GDM1 (cell line): Measurements from ENCODE around the gene GRAPL.
"Not testable (repeated sequence)": the region's sequence is repeated elsewhere in the genome, so short reads cannot be mapped to it uniquely, and the experiment has no call there.

Source experiments
- DNase-seq: peaks from one replicate; lab custom pipeline; 2025; lab: John Stamatoyannopoulos, UW

GRAPL gene

DNA sequence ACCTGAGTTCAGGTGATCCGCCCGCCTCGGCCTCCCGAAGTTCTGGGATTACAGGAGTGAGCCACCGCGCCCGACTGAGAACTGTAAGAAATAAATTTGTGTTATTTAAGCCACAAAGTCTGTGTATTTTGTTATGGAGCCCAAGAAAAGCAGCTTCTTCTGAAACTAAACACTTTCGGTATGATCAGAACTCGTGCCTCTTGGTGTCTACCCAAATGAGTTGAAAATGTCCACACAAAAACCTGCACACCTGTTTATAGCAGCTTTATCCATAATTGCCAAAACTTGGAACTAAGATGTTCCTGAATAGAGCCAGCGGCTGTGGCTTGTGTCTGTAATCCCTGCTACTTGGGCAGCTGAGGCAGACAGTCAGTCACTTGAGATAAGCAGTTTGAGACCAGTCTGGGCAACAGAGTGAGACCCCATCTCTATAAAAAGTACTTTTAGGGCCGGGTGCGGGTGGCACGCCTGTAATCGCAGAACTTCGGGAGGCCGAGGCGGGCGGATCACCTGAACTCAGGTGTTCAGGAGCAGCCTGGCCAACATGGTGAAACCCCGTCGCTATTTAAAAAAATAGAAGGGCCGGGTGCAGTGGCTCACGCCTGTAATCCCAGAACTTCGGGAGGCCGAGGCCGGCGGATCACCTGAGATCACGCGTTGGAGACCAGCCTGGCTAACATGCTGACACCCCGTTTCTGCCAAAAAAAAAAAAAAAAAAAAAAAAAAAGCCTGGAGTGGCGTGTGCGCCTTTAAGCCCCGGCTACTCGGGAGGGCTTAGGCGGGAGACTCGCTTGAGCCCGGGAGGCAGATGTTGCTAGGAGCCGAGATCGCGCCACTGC lies 61.7 kb downstream of the GRAPL start:
- DNase-seq = not testable (repeated sequence)

DNA sequence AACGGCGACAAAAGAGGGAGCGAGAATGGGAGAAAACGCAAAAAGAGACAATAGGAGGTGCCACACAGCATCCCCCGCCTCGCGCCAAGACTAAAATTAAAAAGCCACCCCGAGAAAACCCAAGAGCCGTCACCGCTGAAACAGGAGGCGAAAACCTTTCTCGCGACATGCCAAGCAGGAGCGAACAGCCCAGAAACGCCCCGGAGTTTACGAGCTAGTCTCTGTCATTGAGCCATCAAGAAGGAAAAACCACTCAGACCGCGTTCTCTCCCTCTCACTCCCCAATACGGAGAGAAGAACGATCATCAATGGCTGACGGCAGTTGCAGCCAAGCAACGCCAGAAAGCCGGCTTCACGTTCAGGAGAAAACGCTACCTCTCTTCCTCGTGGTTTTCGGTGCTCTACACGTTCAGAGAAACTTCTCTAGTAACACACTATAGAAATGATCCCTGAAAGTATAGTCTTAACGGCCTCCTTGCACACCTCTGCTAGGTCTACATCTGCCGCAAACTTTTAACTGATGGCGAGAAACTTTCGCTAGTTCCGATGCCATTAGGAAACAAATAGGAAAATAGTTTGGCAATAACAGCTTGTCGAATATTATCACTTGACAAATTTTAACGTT lies 62.5 kb downstream of the GRAPL start:
- not testable (repeated sequence) for DNase-seq

DNA sequence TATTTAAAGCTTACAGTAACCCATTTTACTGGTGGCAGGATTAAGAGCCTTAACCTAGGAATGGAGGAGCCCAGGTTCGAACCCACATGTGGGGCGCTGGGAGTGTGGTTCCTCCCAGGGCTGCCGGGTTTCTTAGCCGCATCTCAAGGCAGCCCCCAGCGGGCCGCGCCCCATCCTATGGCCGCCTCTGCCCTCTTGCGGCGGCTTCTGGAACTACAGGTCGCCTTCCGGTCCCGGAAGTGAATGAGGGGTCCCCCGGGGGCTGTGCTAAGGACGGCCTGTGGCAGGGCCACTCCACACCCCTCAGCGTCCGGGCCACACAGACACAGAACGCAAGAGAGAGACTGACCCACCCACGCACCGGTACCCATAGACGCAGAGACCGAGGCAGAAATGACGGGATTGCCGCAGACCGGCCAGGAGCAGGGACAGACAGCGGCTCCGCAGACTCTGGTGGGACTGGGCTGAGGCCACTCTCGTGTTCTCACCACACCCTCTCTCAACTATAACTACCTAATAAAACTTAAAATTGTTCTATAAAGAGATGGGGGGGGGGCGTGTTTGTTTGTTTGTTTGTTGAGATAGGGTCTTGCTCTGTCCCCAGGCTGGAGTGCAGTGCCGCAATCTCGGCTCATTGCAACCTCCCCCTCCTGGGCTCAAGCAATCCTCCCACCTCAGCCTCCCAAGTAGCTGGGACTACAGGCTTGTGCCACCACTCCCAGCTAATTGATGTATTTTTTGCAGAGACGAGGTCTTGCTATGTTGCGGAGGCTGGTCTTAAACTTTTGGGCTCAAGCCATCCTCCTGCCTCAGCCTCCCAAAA lies 69.2 kb downstream of the GRAPL start:
- DNase-seq = not testable (repeated sequence)

DNA sequence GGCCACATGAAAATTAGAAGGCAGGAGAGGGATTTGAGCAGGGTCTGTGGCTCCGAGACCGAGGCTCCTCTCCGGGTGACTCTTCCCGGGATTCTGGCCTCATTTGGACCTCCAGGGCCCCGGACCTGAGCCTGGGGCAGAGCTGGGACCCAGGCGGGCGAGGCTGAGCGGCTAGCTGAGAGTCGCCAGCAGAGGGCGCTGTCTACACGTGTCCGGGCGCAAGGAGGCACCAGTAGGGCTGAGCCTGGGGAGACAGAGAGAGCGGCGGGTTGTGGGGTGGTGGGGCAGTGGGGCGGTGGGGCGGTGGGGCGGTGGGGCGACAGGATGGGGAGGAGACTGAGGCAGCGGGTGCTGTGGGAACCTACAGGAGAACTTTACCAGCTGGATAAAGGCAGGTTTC lies 75.1 kb downstream of the GRAPL start:
- DNase-seq = not testable (repeated sequence)

DNA sequence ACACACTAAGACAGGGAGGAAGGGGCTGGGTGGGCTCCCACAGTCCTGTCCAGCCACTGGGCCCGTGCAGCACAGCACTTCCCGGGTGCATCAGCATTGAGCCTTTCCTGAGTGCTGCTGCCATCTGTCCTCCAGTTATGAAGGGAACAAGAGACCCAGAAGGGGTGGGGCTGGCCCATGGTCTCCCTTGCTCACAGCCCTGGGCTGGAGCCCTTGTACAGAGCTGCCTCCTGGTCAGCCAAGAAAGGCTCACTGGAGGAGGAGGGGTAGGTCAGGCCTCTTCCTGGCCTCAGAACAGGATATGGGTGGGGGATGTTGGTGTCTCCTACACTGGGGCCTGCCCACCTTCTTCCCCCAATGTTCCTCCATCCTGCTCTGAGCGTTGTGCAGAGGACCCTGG lies 76.0 kb downstream of the GRAPL start:
- not testable (repeated sequence) for DNase-seq
